Stimulated activated CD8-positive, alpha-beta memory T cell treated with anti-CD3 and anti-CD28 coated beads, Interleukin-12 subunit alpha, Interleukin-12 subunit beta, amount 100 ng/mL, for 1 hour (primary cell): ENCODE data around the gene DHH.
"Not testable (repeated sequence)": the region's sequence is repeated elsewhere in the genome, so short reads cannot be mapped to it uniquely, and the experiment has no call there.

Experiments used
- DNase-seq: peaks from one replicate; pipeline ENCODE4 v3.0.0-alpha.2; 2020; ENCODE audit warnings: low read depth

The DHH gene

GRCh38 chr12:49069507-49070346 lies 24.9 kb downstream of the DHH start, which contains the start of gene RHEBL1:
RHEBL1 (minus strand) TSS chr12:49069979; CDS start chr12:49069785, 194 bp downstream.
- peak; percentile 97 for DNase-seq

GRCh38 chr12:49068879-49069506 lies 25.6 kb downstream of the DHH start:
- DNase-seq, result no peak

- no peak for DNase-seq
These were observed 28.5 kb downstream of the DHH start for GRCh38 chr12:49066120-49066519.

- DNase-seq, result no peak
These were observed 29.8 kb downstream of the DHH start for GRCh38 chr12:49064767-49065152.

GRCh38 chr12:49061916-49062315 lies 32.7 kb downstream of the DHH start:
- not testable (repeated sequence) for DNase-seq

- DNase-seq, result no peak
These were observed 33.4 kb downstream of the DHH start for GRCh38 chr12:49061157-49061650.

- peak; percentile 82 for DNase-seq
These were observed 34.1 kb downstream of the DHH start, which contains the start of gene KMT2D for GRCh38 chr12:49060237-49061156. KMT2D (minus strand) TSS chr12:49060794; CDS start chr12:49055324, 5,470 bp downstream.

- no peak for DNase-seq
These were observed 35.1 kb downstream of the DHH start for GRCh38 chr12:49059299-49060171.

GRCh38 chr12:49059045-49059298 lies 35.6 kb downstream of the DHH start:
- DNase-seq, result no peak

- no peak for DNase-seq
These were observed 36.1 kb downstream of the DHH start for GRCh38 chr12:49058366-49059044.

- no peak for DNase-seq
These were observed 36.7 kb downstream of the DHH start for GRCh38 chr12:49057888-49058287.

- DNase-seq, result no peak
These were observed 38.4 kb downstream of the DHH start for GRCh38 chr12:49055978-49056754.

- DNase-seq, result no peak
These were observed 39.5 kb downstream of the DHH start for GRCh38 chr12:49055092-49055491.

- no peak for DNase-seq
These were observed 40.1 kb downstream of the DHH start for GRCh38 chr12:49054524-49054923.

GRCh38 chr12:49054096-49054495 lies 40.5 kb downstream of the DHH start:
- DNase-seq, result no peak

- no peak for DNase-seq
These were observed 42.0 kb downstream of the DHH start for GRCh38 chr12:49052451-49053208.

- no peak for DNase-seq
These were observed 42.7 kb downstream of the DHH start for GRCh38 chr12:49051777-49052438.

- DNase-seq, result no peak
These were observed 43.2 kb downstream of the DHH start for GRCh38 chr12:49051373-49051764.
